DOHH2 (cell line): ENCODE results near the gene PLEKHN1.

ENCODE experiments used
- H3F3A ChIP-seq: fragments of 200-600 bp; sonication (generic), shearing (Covaris generic); 2 replicates; pipeline ENCODE4 v1.6.0; 2016; ENCODE audit warnings: antibody characterized with exemption, mild to moderate bottlenecking; ENCODE audit not compliant: control insufficient read depth, insufficient read depth
- H3K27ac ChIP-seq: fragments of 200-600 bp; sonication (generic); 2 replicates; pipeline ENCODE4 v1.5.1; 2014; ENCODE audit warnings: low read depth, mild to moderate bottlenecking, low read length, moderate library complexity
- H3K27me3 ChIP-seq: fragments of 200-600 bp; sonication (generic); 2 replicates; pipeline ENCODE4 v1.6.1; 2014; ENCODE audit warnings: mild to moderate bottlenecking, low read length, mixed read lengths; ENCODE audit not compliant: control insufficient read depth
- H3K36me3 ChIP-seq: fragments of 200-600 bp; sonication (generic); 2 replicates; pipeline ENCODE4 v1.6.1; 2014; ENCODE audit warnings: mild to moderate bottlenecking, low read length, moderate library complexity, mixed read lengths; ENCODE audit not compliant: control insufficient read depth
- H3K4me1 ChIP-seq: fragments of 200-600 bp; sonication (generic); 2 replicates; pipeline ENCODE4 v1.6.1; 2014; ENCODE audit warnings: mild to moderate bottlenecking, low read length, mixed read lengths; ENCODE audit not compliant: control insufficient read depth
- H3K4me2 ChIP-seq: fragments of 200-600 bp; sonication (generic); 2 replicates; pipeline ENCODE4 v1.6.0; 2014; ENCODE audit warnings: mild to moderate bottlenecking, low read length, moderate library complexity
- H3K4me3 ChIP-seq: fragments of 200-600 bp; sonication (generic); 2 replicates; pipeline ENCODE4 v1.5.1; 2014; ENCODE audit warnings: mild to moderate bottlenecking, low read length, mixed read lengths
- H3K79me2 ChIP-seq: fragments of 200-600 bp; sonication (generic); 2 replicates; pipeline ENCODE4 v1.6.1; 2014; ENCODE audit warnings: mild to moderate bottlenecking, low read length, mixed read lengths; ENCODE audit not compliant: control insufficient read depth
- H3K9me2 ChIP-seq: fragments of 200-600 bp; sonication (generic); replicated peaks from 2 replicates; pipeline ENCODE4 v1.6.1; 2014; ENCODE audit warnings: mild to moderate bottlenecking, low read length, mixed read lengths; ENCODE audit not compliant: control insufficient read depth
- H3K9me3 ChIP-seq: fragments of 200-600 bp; sonication (generic); 2 replicates; pipeline ENCODE4 v1.6.1; 2014; ENCODE audit warnings: antibody characterized with exemption, low read length, mixed read lengths; ENCODE audit not compliant: control insufficient read depth, insufficient read depth
- H4K20me1 ChIP-seq: fragments of 200-600 bp; sonication (generic); 2 replicates; pipeline ENCODE4 v1.6.0; 2014; ENCODE audit warnings: low read depth, mild to moderate bottlenecking, antibody characterized with exemption, low read length, moderate library complexity; ENCODE audit not compliant: control insufficient read depth, insufficient read depth
- EZH2phosphoT487 ChIP-seq: fragments of 200-600 bp; sonication (generic); IDR thresholded peaks from 2 replicates; pipeline ENCODE4 v1.6.1; 2017; ENCODE audit warnings: borderline replicate concordance, mild to moderate bottlenecking, antibody characterized with exemption, low read length, moderate library complexity, mixed read lengths
- TF ChIP-seq, protein P1 (sequence below): fragments of 200-600 bp; sonication (generic); IDR thresholded peaks from one replicate; pipeline ENCODE4 v1.5.1; 2014; ENCODE audit warnings: antibody characterized with exemption, mild to moderate bottlenecking, low read depth, low read length; ENCODE audit not compliant: poor library complexity, severe bottlenecking

Gene PLEKHN1

DNA sequence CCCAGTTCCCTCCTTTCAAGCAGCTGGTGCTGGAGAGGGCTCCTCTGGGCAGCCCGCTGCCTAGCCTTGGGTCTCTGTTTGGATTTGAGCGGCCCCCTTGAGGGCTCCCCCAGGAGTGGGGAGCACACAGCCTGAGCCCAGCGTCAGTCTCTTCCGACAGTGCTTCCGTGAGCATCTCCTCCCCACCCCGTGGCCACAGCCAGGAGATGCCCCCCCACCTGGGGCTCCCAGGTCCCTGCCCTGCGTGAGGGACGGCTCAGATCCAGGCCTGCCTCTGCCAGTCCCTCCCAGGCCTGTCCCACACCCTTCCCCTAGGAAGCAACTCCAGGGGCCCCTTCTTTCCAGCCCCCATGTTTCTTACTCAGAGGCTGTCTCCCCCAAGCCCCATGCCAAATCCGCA, 39.0 kb upstream of the PLEKHN1 start:
- no peak overlapping the region for H3K4me2 ChIP-seq
- no peaks in the 10 kb centered on the region for H3K9me2 ChIP-seq
- peaks cover 49% of the 10 kb centered on the region for H3K27me3 ChIP-seq
- no peak overlapping the region for H3K4me3 ChIP-seq
- no peak for TF ChIP-seq EZH2phosphoT487
- TF ChIP-seq, protein P1, sequence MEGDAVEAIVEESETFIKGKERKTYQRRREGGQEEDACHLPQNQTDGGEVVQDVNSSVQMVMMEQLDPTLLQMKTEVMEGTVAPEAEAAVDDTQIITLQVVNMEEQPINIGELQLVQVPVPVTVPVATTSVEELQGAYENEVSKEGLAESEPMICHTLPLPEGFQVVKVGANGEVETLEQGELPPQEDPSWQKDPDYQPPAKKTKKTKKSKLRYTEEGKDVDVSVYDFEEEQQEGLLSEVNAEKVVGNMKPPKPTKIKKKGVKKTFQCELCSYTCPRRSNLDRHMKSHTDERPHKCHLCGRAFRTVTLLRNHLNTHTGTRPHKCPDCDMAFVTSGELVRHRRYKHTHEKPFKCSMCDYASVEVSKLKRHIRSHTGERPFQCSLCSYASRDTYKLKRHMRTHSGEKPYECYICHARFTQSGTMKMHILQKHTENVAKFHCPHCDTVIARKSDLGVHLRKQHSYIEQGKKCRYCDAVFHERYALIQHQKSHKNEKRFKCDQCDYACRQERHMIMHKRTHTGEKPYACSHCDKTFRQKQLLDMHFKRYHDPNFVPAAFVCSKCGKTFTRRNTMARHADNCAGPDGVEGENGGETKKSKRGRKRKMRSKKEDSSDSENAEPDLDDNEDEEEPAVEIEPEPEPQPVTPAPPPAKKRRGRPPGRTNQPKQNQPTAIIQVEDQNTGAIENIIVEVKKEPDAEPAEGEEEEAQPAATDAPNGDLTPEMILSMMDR = no peak
- no peak overlapping the region for H3K27ac ChIP-seq
- H3K79me2 ChIP-seq = no peaks in the 10 kb centered on the region
- no peaks in the 10 kb centered on the region for H3K36me3 ChIP-seq
- no peaks in the 10 kb centered on the region; the same call in 1 of the 2 replicates for H4K20me1 ChIP-seq
- peaks cover 13% of the 10 kb centered on the region; the same call in 1 of the 2 replicates for H3K4me1 ChIP-seq
- H3K9me3 ChIP-seq = no peaks in the 10 kb centered on the region
- 0 out of 2 replicates have a peak, but pooled peaks cover 3% of the 10 kb centered on the region for H3F3A ChIP-seq

DNA sequence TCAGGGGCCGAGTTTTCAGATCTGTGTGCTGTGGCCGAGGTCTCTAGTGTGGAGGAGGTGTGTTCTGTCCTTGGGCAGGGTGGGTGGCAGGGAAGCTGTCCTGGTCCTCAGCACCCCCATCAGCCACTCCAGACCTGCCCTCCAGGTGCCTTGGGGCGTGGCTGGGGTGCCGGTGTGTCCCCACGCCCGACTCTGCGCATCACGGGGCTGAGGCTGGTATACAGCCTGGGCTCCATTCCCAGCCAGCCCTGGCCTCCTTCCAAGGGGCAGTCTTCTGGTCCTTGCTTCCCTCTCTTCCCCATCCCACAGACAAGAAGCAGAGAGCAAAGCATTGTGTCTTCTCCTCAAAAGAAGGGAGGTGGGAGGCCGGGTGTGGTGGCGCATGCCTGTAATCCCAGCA, 38.5 kb upstream of the PLEKHN1 start:
- Histone ChIP-seq H3K9me2 (no peaks in the 10 kb centered on the region), H3K79me2 (no peaks in the 10 kb centered on the region), H3K9me3 (no peaks in the 10 kb centered on the region), H3K4me1 (peaks cover 13% of the 10 kb centered on the region; the same call in 1 of the 2 replicates), H3K27me3 (peaks cover 43% of the 10 kb centered on the region), H4K20me1 (no peaks in the 10 kb centered on the region; the same call in 1 of the 2 replicates), H3F3A (0 out of 2 replicates have a peak, but pooled peaks cover 3% of the 10 kb centered on the region), H3K36me3 (no peaks in the 10 kb centered on the region), H3K4me3 (no peak overlapping the region), H3K4me2 (no peak overlapping the region), H3K27ac (no peak overlapping the region)
- no peak for TF ChIP-seq EZH2phosphoT487
- TF ChIP-seq, protein P1 = no peak

DNA sequence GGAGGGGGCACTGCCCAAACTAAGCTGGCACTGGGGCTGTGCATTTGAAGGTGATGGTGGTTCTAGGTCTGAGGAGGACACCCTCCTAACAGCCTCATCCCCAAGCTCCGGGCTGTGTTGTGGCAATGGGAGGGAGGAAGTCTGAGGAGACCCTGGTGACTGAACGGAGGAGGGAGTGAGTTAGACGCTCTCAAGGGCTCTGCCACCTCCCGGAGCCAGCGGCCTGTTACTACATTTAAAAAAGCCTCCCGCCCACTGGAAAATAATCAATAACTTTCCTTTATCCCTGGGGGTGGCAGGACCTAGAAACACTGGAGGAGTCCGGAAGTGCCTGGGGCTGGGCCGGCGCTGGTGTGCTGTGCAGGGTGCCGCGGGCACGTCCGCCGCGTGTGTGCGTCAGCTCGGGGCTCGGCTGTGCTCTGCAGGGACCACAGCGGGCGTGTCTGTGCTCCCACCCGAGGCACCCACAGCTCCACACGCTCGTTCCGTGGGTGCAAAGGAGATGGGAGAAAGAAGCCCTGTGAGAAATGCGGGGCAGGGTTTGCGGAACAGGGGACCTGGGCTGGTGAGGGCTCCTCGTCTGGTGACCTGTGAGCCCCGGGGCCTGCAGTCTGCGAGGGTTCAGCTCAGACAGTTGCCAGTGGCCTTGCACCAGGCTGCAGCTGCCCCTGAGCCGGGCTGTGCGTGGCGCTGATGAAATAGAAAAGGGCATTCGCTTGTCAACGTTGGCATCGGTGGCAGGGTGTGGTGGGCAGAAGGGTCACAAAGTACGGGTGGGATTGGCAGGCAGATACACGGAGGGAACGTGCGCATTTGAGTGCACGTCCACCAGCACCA, 37.2 kb upstream of the PLEKHN1 start:
- TF ChIP-seq, protein P1 = no peak
- no peak for TF ChIP-seq EZH2phosphoT487
- Histone ChIP-seq H3K27me3 (peaks cover 34% of the 10 kb centered on the region), H3K4me1 (peaks cover 7% of the 10 kb centered on the region; the same call in 1 of the 2 replicates), H3K4me2 (no peak overlapping the region), H4K20me1 (no peaks in the 10 kb centered on the region; the same call in 1 of the 2 replicates), H3K27ac (no peak overlapping the region), H3K36me3 (no peaks in the 10 kb centered on the region), H3F3A (0 out of 2 replicates have a peak, but pooled peaks cover 3% of the 10 kb centered on the region), H3K9me3 (no peaks in the 10 kb centered on the region), H3K79me2 (no peaks in the 10 kb centered on the region), H3K4me3 (no peak overlapping the region), H3K9me2 (no peaks in the 10 kb centered on the region)
